Osteocyte (in vitro differentiated cells): Measurements from ENCODE around the gene ST7L. TPM values are rescaled to one million over a fixed set of nuclear protein-coding genes. Genes with fewer than 3 reads are reported as not detected.

Experiments used
- DNase-seq: peaks from one replicate; pipeline ENCODE4 v3.0.0; 2021; ENCODE audit warnings: mixed read lengths; ENCODE audit not compliant: unreplicated experiment; ENCODE audit errors: extremely low spot score
- H3K27ac Mint-ChIP-seq: one replicate; pipeline ENCODE4 v1.8.0; 2021; ENCODE audit warnings: mild to moderate bottlenecking, mixed read lengths; ENCODE audit not compliant: unreplicated experiment
- H3K27me3 Mint-ChIP-seq: one replicate; pipeline ENCODE4 v1.8.0; 2021; ENCODE audit warnings: mixed read lengths; ENCODE audit not compliant: unreplicated experiment
- H3K36me3 Mint-ChIP-seq: one replicate; pipeline ENCODE4 v1.8.0; 2021; ENCODE audit warnings: mixed read lengths; ENCODE audit not compliant: unreplicated experiment
- H3K4me1 Mint-ChIP-seq: one replicate; pipeline ENCODE4 v1.8.0; 2021; ENCODE audit warnings: mixed read lengths; ENCODE audit not compliant: unreplicated experiment
- H3K4me3 Mint-ChIP-seq: one replicate; pipeline ENCODE4 v1.8.0; 2021; ENCODE audit warnings: mild to moderate bottlenecking, moderate library complexity, mixed read lengths; ENCODE audit not compliant: unreplicated experiment
- H3K9me3 Mint-ChIP-seq: one replicate; pipeline ENCODE4 v1.8.0; 2021; ENCODE audit warnings: mixed read lengths; ENCODE audit not compliant: unreplicated experiment
- total RNA-seq: library from RNA; stranded (reverse); gene quantifications from 2 replicates; pipeline ENCODE4 v1.2.1, GENCODE V29; 2021
- TF ChIP-seq, protein P1 (sequence below): fragments of 200-600 bp; sonication (generic); IDR thresholded peaks from 2 replicates; pipeline ENCODE4 v1.5.0; 2021; ENCODE audit warnings: antibody characterized with exemption, mild to moderate bottlenecking, moderate library complexity

ST7L gene
- total RNA-seq, 1 donor from 2014 or later: 22.4 TPM

DNA sequence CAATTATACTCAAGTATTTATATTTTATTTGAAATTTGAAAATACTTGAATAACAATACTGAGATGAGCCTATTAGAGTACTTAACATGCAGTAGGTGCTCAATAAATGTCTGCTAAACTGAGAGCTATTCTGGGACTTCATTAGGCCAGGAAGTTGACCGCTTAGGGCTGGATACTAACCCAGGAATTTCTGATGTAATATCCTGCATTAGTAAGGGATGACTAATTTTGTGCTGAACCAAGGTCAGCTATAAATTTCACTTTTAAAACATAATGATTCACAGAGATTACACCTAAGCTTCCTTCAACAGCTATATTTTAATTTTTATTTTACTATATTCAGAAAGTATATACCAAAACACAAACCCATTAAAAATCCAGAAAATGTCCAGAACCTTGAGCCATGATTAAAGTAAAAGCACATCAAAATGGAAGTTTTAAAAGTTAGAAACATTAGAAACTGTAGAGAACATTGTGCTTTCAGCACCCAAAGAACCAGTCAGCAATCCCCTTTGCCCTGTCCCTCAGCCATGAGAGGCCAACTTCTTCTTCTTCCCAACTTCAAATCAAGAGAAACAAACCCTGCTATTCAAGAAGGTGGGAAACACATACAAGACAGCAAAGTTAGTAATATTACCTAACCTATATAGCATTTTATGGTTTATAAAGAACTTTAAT, 74.8 kb downstream of the ST7L start:
- DNase-seq: no peak
- H3K36me3 Mint-ChIP-seq: peaks cover 14% of the 10 kb centered on the region
- H3K27me3 Mint-ChIP-seq: no peaks in the 10 kb centered on the region
- TF ChIP-seq, protein P1, sequence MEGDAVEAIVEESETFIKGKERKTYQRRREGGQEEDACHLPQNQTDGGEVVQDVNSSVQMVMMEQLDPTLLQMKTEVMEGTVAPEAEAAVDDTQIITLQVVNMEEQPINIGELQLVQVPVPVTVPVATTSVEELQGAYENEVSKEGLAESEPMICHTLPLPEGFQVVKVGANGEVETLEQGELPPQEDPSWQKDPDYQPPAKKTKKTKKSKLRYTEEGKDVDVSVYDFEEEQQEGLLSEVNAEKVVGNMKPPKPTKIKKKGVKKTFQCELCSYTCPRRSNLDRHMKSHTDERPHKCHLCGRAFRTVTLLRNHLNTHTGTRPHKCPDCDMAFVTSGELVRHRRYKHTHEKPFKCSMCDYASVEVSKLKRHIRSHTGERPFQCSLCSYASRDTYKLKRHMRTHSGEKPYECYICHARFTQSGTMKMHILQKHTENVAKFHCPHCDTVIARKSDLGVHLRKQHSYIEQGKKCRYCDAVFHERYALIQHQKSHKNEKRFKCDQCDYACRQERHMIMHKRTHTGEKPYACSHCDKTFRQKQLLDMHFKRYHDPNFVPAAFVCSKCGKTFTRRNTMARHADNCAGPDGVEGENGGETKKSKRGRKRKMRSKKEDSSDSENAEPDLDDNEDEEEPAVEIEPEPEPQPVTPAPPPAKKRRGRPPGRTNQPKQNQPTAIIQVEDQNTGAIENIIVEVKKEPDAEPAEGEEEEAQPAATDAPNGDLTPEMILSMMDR: no peak
- no peak overlapping the region for H3K4me3 Mint-ChIP-seq
- H3K9me3 Mint-ChIP-seq: no peaks in the 10 kb centered on the region
- peak overlapping the region; percentile 93 for H3K27ac Mint-ChIP-seq
- H3K4me1 Mint-ChIP-seq: peaks cover 29% of the 10 kb centered on the region

DNA sequence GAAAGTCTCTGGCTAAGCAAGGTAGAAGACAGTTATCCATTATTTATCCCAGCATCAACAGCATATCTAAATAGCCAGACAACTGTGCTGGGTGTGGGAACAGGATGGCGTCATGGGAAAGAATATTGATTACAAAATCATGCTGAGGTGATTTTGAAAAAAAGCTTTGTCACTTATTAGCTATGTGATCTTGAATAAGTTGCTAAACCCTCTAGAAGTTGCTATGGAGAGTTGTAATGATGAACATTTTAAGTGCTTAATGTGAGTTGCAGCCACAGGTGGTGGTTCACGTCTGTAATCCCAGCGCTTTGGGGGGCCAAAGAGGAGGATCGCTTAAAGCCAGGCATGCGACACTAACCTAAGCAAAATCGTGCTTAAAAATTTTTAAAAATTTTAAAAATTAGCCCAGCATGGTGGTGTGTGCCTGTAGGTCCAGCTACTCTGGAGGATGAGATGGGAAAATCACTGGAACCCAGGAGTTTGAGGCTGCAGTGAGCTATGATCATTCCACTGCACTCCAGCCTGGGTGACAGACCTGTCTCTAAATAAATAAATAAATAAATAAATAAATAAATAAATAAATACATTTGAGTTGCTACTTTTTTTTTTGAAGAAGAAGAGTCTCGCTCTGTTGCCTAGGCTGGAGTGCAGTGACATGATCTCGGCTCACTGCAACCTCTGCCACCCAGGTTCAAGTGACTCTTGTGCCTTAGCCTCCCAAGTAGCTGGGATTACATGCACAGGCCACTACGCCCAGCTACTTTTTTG, 76.6 kb downstream of the ST7L start:
- H3K4me1 Mint-ChIP-seq: peaks cover 31% of the 10 kb centered on the region
- TF ChIP-seq, protein P1: no peak

DNA sequence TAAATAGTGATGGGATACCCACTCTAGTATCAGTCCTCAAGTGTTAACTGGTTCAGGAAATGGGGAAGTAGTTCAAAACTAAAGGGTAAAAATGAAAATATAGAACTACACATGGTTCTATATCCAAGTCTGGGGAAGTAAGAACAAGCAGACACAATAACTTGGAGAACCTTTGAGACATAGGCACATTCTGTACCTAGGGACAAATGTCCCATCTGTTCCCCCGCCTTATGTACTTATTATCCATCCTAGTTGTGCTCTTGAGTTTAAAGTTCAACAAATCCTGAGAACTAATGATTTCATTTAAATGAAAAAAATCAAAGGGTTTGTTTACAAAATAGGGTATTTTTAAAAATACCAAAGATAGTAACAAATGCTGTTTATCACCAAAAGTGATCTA, 77.6 kb downstream of the ST7L start:
- peaks cover 31% of the 10 kb centered on the region for H3K4me1 Mint-ChIP-seq
- TF ChIP-seq, protein P1: no peak
- H3K27ac Mint-ChIP-seq: no peak overlapping the region

More for the DNA sequence above, 76.6 kb downstream of the ST7L start:
- Mint-ChIP-seq H3K27me3 (no peaks in the 10 kb centered on the region), H3K27ac (no peak overlapping the region), H3K4me3 (no peak overlapping the region), H3K9me3 (no peaks in the 10 kb centered on the region), H3K36me3 (peaks cover 12% of the 10 kb centered on the region)
- no peak for DNase-seq

DNA sequence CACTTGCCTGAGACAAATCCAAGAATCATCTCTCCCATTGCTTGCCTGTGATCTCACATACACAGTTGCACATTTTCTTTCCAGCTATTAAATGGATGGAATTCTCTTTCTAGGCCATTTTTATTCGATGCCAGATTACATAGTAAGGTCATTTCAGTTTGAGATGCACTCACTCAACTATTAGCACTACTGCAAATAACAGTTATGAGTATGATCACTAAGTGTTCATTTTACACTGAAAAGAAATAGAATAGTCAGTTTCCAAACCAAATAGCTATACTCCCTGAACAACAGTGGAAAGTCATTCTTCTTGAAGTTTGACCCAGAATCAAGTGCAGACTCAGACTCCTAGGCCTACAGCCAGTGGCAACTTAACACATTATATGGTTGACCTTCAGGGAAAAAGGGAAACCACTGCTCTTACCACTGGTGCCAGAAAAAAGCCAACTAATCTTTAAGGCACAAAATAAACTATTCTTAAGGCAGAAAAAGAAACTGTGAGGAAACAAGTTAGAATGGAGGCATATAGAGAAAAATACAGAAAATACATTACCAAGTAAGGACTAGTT, 78.6 kb downstream of the ST7L start:
- H3K4me1 Mint-ChIP-seq: peaks cover 21% of the 10 kb centered on the region
- no peak overlapping the region for H3K27ac Mint-ChIP-seq
- DNase-seq: no peak
- TF ChIP-seq, protein P1: no peak
- H3K36me3 Mint-ChIP-seq: peaks cover 12% of the 10 kb centered on the region
- no peaks in the 10 kb centered on the region for H3K27me3 Mint-ChIP-seq
- H3K9me3 Mint-ChIP-seq: no peaks in the 10 kb centered on the region
- H3K4me3 Mint-ChIP-seq: no peak overlapping the region

More for the DNA sequence above, 77.6 kb downstream of the ST7L start:
- H3K4me3 Mint-ChIP-seq: no peak overlapping the region
- no peak for DNase-seq
- peaks cover 12% of the 10 kb centered on the region for H3K36me3 Mint-ChIP-seq
- H3K9me3 Mint-ChIP-seq: no peaks in the 10 kb centered on the region
- no peaks in the 10 kb centered on the region for H3K27me3 Mint-ChIP-seq

DNA sequence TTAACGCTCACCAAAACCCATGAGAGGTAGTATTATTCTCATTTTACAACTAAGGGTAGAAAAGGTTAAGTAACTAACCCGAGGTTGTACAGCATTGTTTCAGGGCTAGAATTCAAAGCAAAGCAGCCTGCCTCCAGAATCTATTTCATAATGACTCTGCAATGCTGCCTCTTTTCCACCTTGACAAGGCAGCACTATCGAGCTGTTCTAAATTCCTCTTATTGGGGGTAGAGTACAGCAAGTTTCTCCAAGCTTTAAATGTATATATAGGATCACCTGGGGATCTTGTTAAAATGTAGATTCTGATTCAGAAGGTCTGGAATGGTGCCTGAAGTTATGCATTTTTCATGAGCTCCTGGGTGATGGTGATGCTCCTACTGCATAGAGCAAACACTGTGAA, 80.1 kb downstream of the ST7L start:
- Mint-ChIP-seq H3K4me3 (no peak overlapping the region), H3K36me3 (peaks cover 12% of the 10 kb centered on the region), H3K27ac (no peak overlapping the region), H3K27me3 (no peaks in the 10 kb centered on the region), H3K9me3 (no peaks in the 10 kb centered on the region), H3K4me1 (peaks cover 11% of the 10 kb centered on the region)
- no peak for DNase-seq
- TF ChIP-seq, protein P1: no peak
